Measurements from ENCODE around the gene SP140. TPM values are rescaled to one million over a fixed set of nuclear protein-coding genes. Genes with fewer than 3 reads are reported as not detected.
"Not testable (repeated sequence)": the region's sequence is repeated elsewhere in the genome, so short reads cannot be mapped to it uniquely, and the experiment has no call there.

Gene SP140
- total and polyA plus RNA-seq, 2 experiments from 2014 or later = not detected

- no peak for DNase-seq
- H3K4me3 ChIP-seq = no peak overlapping the region
- no peaks in the 10 kb centered on the region for H3K27me3 ChIP-seq (replicated peaks; ENCODE audit: insufficient read depth)
- H4K20me1 ChIP-seq (ENCODE audit: insufficient read depth) = no peaks in the 10 kb centered on the region
- in situ Hi-C loops (cut with MboI) = no loop called here
- H3K27ac ChIP-seq = no peak overlapping the region
- no peak overlapping the region for H3K9ac ChIP-seq
- 52 to 59% methylated on average over 6 of the region's 6 CpGs for WGBS, 2 experiments (ENCODE audit: low coverage in 1 of 2, low lambda C conversion rate in 2 of 2, missing lambda C conversion rate in 2 of 2)
- no peaks in the 10 kb centered on the region for H3K9me3 ChIP-seq (ENCODE audit: low read depth)
- no peak overlapping the region for H2AFZ ChIP-seq
- no peaks in the 10 kb centered on the region for H3K4me1 ChIP-seq (ENCODE audit: insufficient read depth)
- H3K36me3 ChIP-seq (ENCODE audit: low read depth) = no peaks in the 10 kb centered on the region
- TF ChIP-seq EZH2phosphoT487 (IDR thresholded peaks at IDR 0.05; ENCODE audit: insufficient read depth, low read depth) (no peak), EZH2 (IDR thresholded peaks at IDR 0.05; ENCODE audit: insufficient read depth, poor library complexity, severe bottlenecking) (no peak)
- H3K9me2 ChIP-seq (ENCODE audit: insufficient read depth) = no peaks in the 10 kb centered on the region
- H3K79me2 ChIP-seq (ENCODE audit: insufficient read depth) = no peaks in the 10 kb centered on the region
- H3F3A ChIP-seq (ENCODE audit: insufficient read depth) = no peaks in the 10 kb centered on the region
- H3K4me2 ChIP-seq (ENCODE audit: unreplicated experiment) = no peak overlapping the region
Observed at GRCh38 chr2:230269715-230270114, 44.2 kb downstream of the SP140 start.

GRCh38 chr2:230282936-230283335 is 57.4 kb downstream of the SP140 start:
- WGBS, 2 experiments (ENCODE audit: low coverage in 1 of 2, low lambda C conversion rate in 2 of 2, missing lambda C conversion rate in 2 of 2) = 66 to 77% methylated on average over 2 of the region's 2 CpGs
- no peak overlapping the region for H3K4me3 ChIP-seq
- H3F3A ChIP-seq (ENCODE audit: insufficient read depth) = no peaks in the 10 kb centered on the region
- no peak overlapping the region for H3K4me2 ChIP-seq (ENCODE audit: unreplicated experiment)
- H3K4me1 ChIP-seq (ENCODE audit: insufficient read depth) = no peaks in the 10 kb centered on the region
- H3K9me2 ChIP-seq (ENCODE audit: insufficient read depth) = no peaks in the 10 kb centered on the region; the same call in 1 of the 2 replicates
- no peaks in the 10 kb centered on the region for H3K27me3 ChIP-seq (replicated peaks; ENCODE audit: insufficient read depth)
- H2AFZ ChIP-seq = no peak overlapping the region
- H3K36me3 ChIP-seq (ENCODE audit: low read depth) = no peaks in the 10 kb centered on the region
- H3K27ac ChIP-seq = no peak overlapping the region
- H3K9me3 ChIP-seq (ENCODE audit: low read depth) = no peaks in the 10 kb centered on the region
- H3K79me2 ChIP-seq (ENCODE audit: insufficient read depth) = no peaks in the 10 kb centered on the region
- in situ Hi-C loops (cut with MboI) = no loop called here
- H4K20me1 ChIP-seq (ENCODE audit: insufficient read depth) = no peaks in the 10 kb centered on the region
- no peak overlapping the region for H3K9ac ChIP-seq
- DNase-seq = no peak
- TF ChIP-seq EZH2 (IDR thresholded peaks at IDR 0.05; ENCODE audit: insufficient read depth, poor library complexity, severe bottlenecking) = no peak
- TF ChIP-seq EZH2phosphoT487 (IDR thresholded peaks at IDR 0.05; ENCODE audit: insufficient read depth, low read depth) = no peak

GRCh38 chr2:230286048-230286447 is 60.5 kb downstream of the SP140 start:
- no peaks in the 10 kb centered on the region for H3K9me2 ChIP-seq (ENCODE audit: insufficient read depth)
- H3K27me3 ChIP-seq (replicated peaks; ENCODE audit: insufficient read depth) = no peaks in the 10 kb centered on the region
- no peak for DNase-seq
- H2AFZ ChIP-seq = no peak overlapping the region
- H3K79me2 ChIP-seq (ENCODE audit: insufficient read depth) = no peaks in the 10 kb centered on the region
- no peak overlapping the region for H3K27ac ChIP-seq
- in situ Hi-C loops (cut with MboI) = no loop called here
- H3K4me3 ChIP-seq = no peak overlapping the region
- no peak for TF ChIP-seq EZH2phosphoT487 (IDR thresholded peaks at IDR 0.05; ENCODE audit: insufficient read depth, low read depth)
- H3K36me3 ChIP-seq (ENCODE audit: low read depth) = no peaks in the 10 kb centered on the region
- no peaks in the 10 kb centered on the region for H3K9me3 ChIP-seq (ENCODE audit: low read depth)
- H3K4me1 ChIP-seq (ENCODE audit: insufficient read depth) = no peaks in the 10 kb centered on the region
- no peak overlapping the region for H3K4me2 ChIP-seq (ENCODE audit: unreplicated experiment)
- H4K20me1 ChIP-seq (ENCODE audit: insufficient read depth) = no peaks in the 10 kb centered on the region
- no peak overlapping the region for H3K9ac ChIP-seq
- H3F3A ChIP-seq (ENCODE audit: insufficient read depth) = no peaks in the 10 kb centered on the region
- WGBS, 2 experiments (ENCODE audit: low coverage in 1 of 2, low lambda C conversion rate in 2 of 2, missing lambda C conversion rate in 2 of 2) = 44 to 59% methylated on average over 3 of the region's 3 CpGs

- 71 to 76% methylated on average over 4 of the region's 4 CpGs for WGBS, 2 experiments (ENCODE audit: low coverage in 1 of 2, low lambda C conversion rate in 2 of 2, missing lambda C conversion rate in 2 of 2)
- not testable (repeated sequence) for H3K4me1 ChIP-seq (ENCODE audit: insufficient read depth)
- DNase-seq = peak; percentile 37
Observed at GRCh38 chr2:230289311-230289710, 63.8 kb downstream of the SP140 start.

GRCh38 chr2:230295192-230295591 is 69.7 kb downstream of the SP140 start:
- no peak overlapping the region for H2AFZ ChIP-seq
- in situ Hi-C loops (cut with MboI) = no loop called here
- no peaks in the 10 kb centered on the region for H3F3A ChIP-seq (ENCODE audit: insufficient read depth)
- no peaks in the 10 kb centered on the region for H4K20me1 ChIP-seq (ENCODE audit: insufficient read depth)
- H3K4me1 ChIP-seq (ENCODE audit: insufficient read depth) = no peaks in the 10 kb centered on the region
- TF ChIP-seq EZH2phosphoT487 (IDR thresholded peaks at IDR 0.05; ENCODE audit: insufficient read depth, low read depth) (no peak), EZH2 (IDR thresholded peaks at IDR 0.05; ENCODE audit: insufficient read depth, poor library complexity, severe bottlenecking) (no peak)
- no peak for DNase-seq
- no peaks in the 10 kb centered on the region for H3K36me3 ChIP-seq (ENCODE audit: low read depth)
- no peak overlapping the region for H3K4me2 ChIP-seq (ENCODE audit: unreplicated experiment)
- H3K79me2 ChIP-seq (ENCODE audit: insufficient read depth) = no peaks in the 10 kb centered on the region
- no peak overlapping the region for H3K27ac ChIP-seq
- no peaks in the 10 kb centered on the region for H3K9me3 ChIP-seq (ENCODE audit: low read depth)
- 41 to 56% methylated on average over 6 of the region's 6 CpGs for WGBS, 2 experiments (ENCODE audit: low coverage in 1 of 2, low lambda C conversion rate in 2 of 2, missing lambda C conversion rate in 2 of 2)
- no peak overlapping the region for H3K4me3 ChIP-seq
- no peaks in the 10 kb centered on the region for H3K27me3 ChIP-seq (replicated peaks; ENCODE audit: insufficient read depth)
- H3K9me2 ChIP-seq (ENCODE audit: insufficient read depth) = no peaks in the 10 kb centered on the region
- H3K9ac ChIP-seq = no peak overlapping the region

More at GRCh38 chr2:230289311-230289710, 63.8 kb downstream of the SP140 start:
- H3K9me2 ChIP-seq (ENCODE audit: insufficient read depth); H3K9me3 ChIP-seq (ENCODE audit: low read depth); H3K27ac ChIP-seq; H3K36me3 ChIP-seq (ENCODE audit: low read depth); H3K27me3 ChIP-seq (replicated peaks; ENCODE audit: insufficient read depth); H3K9ac ChIP-seq; H3K4me2 ChIP-seq (ENCODE audit: unreplicated experiment); H2AFZ ChIP-seq; H3K79me2 ChIP-seq (ENCODE audit: insufficient read depth); H3K4me3 ChIP-seq; H4K20me1 ChIP-seq (ENCODE audit: insufficient read depth); H3F3A ChIP-seq (ENCODE audit: insufficient read depth); in situ Hi-C loops (cut with MboI): not testable (repeated sequence)

Data from GM23248 (cell line).